Heart left ventricle (tissue), 16 donors: ENCODE data around the gene CYB5D1. TPM values are rescaled to one million over a fixed set of nuclear protein-coding genes. Genes with fewer than 3 reads are reported as not detected.
A peak's percentile ranks its signal among the peaks of the same experiment; 100 is the strongest.

Experiments
- ATAC-seq, 4 donors: fragments of 200-7000 bp; cut with Tn5 transposase; one replicate each; pipeline ENCODE4 v1.9.1; 2020 to 2022; ENCODE audit warnings: moderate library complexity in 4 of 4, mild to moderate bottlenecking in 3 of 4, moderate number of reproducible peaks in 1 of 4
- DNase-seq, 5 donors: peaks; one replicate each; pipeline ENCODE4 v3.0.0-alpha.2; 2020
- H3K27ac ChIP-seq, 12 donors: fragments of 200-600 bp; sonication (generic) in 4 of 12; one replicate each; pipeline versions ENCODE4 v1.5.0 to v1.8.0; 2016 to 2022; ENCODE audit warnings: mild to moderate bottlenecking in 2 of 12
- H3K27me3 ChIP-seq, 9 donors: fragments of 200-600 bp; sonication (generic) in 2 of 9; one replicate each; pipeline versions ENCODE4 v1.5.1 to v1.8.0; 2016 to 2022; ENCODE audit warnings: mild to moderate bottlenecking in 3 of 9
- H3K36me3 ChIP-seq, 9 donors: fragments of 200-600 bp; sonication (generic) in 2 of 9; one replicate each; pipeline versions ENCODE4 v1.5.0 to v1.8.0; 2018 to 2022; ENCODE audit warnings: mild to moderate bottlenecking in 2 of 9
- H3K4me1 ChIP-seq, 12 donors: fragments of 200-600 bp; sonication (generic) in 4 of 12; one replicate each; pipeline versions ENCODE4 v1.5.0 to v1.8.0; 2016 to 2022; ENCODE audit warnings: mild to moderate bottlenecking in 3 of 12
- H3K4me3 ChIP-seq, 12 donors: fragments of 200-600 bp; sonication (generic) in 4 of 12; one replicate each; pipeline versions ENCODE4 v1.5.0 to v1.8.0; 2017 to 2022; ENCODE audit warnings: mild to moderate bottlenecking in 9 of 12, moderate library complexity in 4 of 12
- H3K9me3 ChIP-seq, 12 donors: fragments of 200-600 bp; sonication (generic) in 4 of 12; one replicate each; pipeline versions ENCODE4 v1.5.0 to v1.8.0; 2016 to 2022; ENCODE audit warnings: mild to moderate bottlenecking in 1 of 12
- CTCF ChIP-seq, 12 donors: fragments of 200-600 bp; sonication (generic) in 4 of 12; IDR thresholded peaks; one replicate each; pipeline versions ENCODE4 v1.5.0 to v1.8.0; 2018 to 2022; ENCODE audit warnings: antibody characterized with exemption in 12 of 12, mild to moderate bottlenecking in 5 of 12
- POLR2A ChIP-seq, 2 donors: fragments of 450-650 bp; IDR thresholded peaks; one replicate each; pipeline ENCODE4 v1.6.1; 2017; ENCODE audit warnings: antibody characterized with exemption in 2 of 2, mild to moderate bottlenecking in 2 of 2, moderate library complexity in 2 of 2
- WGBS, 4 donors: extraction: QIAGEN DNeasy Blood & Tissue Kit in 2 of 4; methylation state at CpG; one replicate each; pipeline versions ENCODE4 v1.1.5 to v1.1.7; 2013 to 2018; 5-methylcytosine and 5-hydroxymethylcytosine counted together
- intact Hi-C, 10 donors: fragments of 100-400 bp; cut with DNase I; formaldehyde crosslinking; loops; one replicate each; pipeline versions ENCODE4 v1.11.1 to v1.14.2; 2022
- polyA plus RNA-seq, 2 donors: library from polyadenylated mRNA; stranded (reverse); fragments of 200-250 nt; gene quantifications; one replicate each; pipeline ENCODE4 v1.2.3, GENCODE V29; 2013
- total RNA-seq, 9 donors: library from RNA; depleted of rRNA in 2 of 9; stranded (reverse); fragments of >200 nt in 2 of 9; fragmentation: NEBNext Ultra II Directional in 3 of 9; extraction: Animal tissue kit (Norgen Biotek cat#: 25700) in 3 of 9; gene quantifications; one replicate each; pipeline versions ENCODE4 v1.1.0 to v1.2.4, GENCODE V29; 2016 to 2023
- donor health status: ischemic (EF 13 %, LVEDD 7.1; RV severe dilation, severe dysfunction).
- donor health status: healthy with polysubstance abuse.
- donor health status: DM: no; HTN: yes; CAD: no.
- donor health status: DM: no; HTN: no; CAD: no.
- donor health status: ischemic (EF 25% LVEDD 6.9; RV normal size, moderate dysfunction).
- donor health status: ischemic (EF 25% LVEDD 5.7; RV mildly dilated, moderate dysfunction).
- donor health status: healthy.
- donor health status: DM: yes; HTN: yes; CAD: no.
- donor health status: ischemic (EF 35%, LVEDD 5.7; RV mildly dilated, moderate dysfunction).
- donor health status: nonischemic (EF 11% LVEDD 7.7; RV severe dilation, severe dysfunction).
- donor health status: DM: yes; HTN: yes; CAD: no.
- donor health status: PGD.
- donor health status: ischemic (EF 29% LVEDD 5.4; RV normal size, mild dysfunction).
- donor health status: nonischemic (EF 23%, LVEDD 6.1; RV moderate dilation, normal function).

CYB5D1 gene
- total and polyA plus RNA-seq, 11 donors: 9.3 to 20.4 (median 15.5) TPM

GRCh38 chr17:7888184-7888920 is 30.5 kb downstream of the CYB5D1 start, which contains the start of gene CHD3:
Gene CHD3, plus strand, starts transcription at chr17:7888789. Its CDS starts 212 bp downstream, at chr17:7889001.
- Histone ChIP-seq H3K4me1 (peaks cover 17 to 57% (median 44%) of the 10 kb centered on the region in 12 donors), H3K36me3 (peaks cover 0 to 34% (median 20%) of the 10 kb centered on the region in 9 donors), H3K4me3 (peak within 1 kb of the TSS; percentile 8 to 86 (median 76)), H3K27me3 (no peaks in the 10 kb centered on the region), H3K27ac (peak within 1 kb of the TSS; percentile 72 to 98 (median 91)), H3K9me3 (no peaks in the 10 kb centered on the region)
- DNase-seq (peak in 1 of 5 donors; percentile 40), ATAC-seq (peak; percentile 4 to 71 (median 32))
- WGBS, 4 donors: 28 to 41% (median 33%) methylated on average over 17 to 18 of the region's 18 CpGs
- TF ChIP-seq CTCF (IDR thresholded peaks at IDR 0.05) (no peak), POLR2A (IDR thresholded peaks at IDR 0.05) (no peak)
- intact Hi-C loops: loop anchor here in 4 of 10 donors (2.0 to 5.0 kb wide), 5 partner anchors 26 to 44 kb away; partner anchors contain the start of genes CNTROB (in 2 of the 4), NAA38 (in 1 of the 4) and TRAPPC1 (in 1 of the 4)

- no peaks in the 10 kb centered on the region for H3K27me3 ChIP-seq
- peak overlapping the region in 7 of 12 donors; percentile 23 to 86 (median 78) for H3K4me3 ChIP-seq
- no peaks in the 10 kb centered on the region for H3K9me3 ChIP-seq
- DNase-seq (peak; percentile 96 to 99 (median 99)), ATAC-seq (peak; percentile 85 to 91 (median 89))
- peak; percentile 30 to 65 (median 49) for TF ChIP-seq CTCF (IDR thresholded peaks at IDR 0.05)
- no peak for TF ChIP-seq POLR2A (IDR thresholded peaks at IDR 0.05)
- peak overlapping the region; percentile 72 to 98 (median 91) for H3K27ac ChIP-seq
- intact Hi-C loops: loop anchor here in 4 of 10 donors (2.0 to 5.0 kb wide), 5 partner anchors 25 to 43 kb away; partner anchors contain the start of genes CNTROB (in 2 of the 4), NAA38 (in 1 of the 4) and TRAPPC1 (in 1 of the 4)
- peaks cover 0 to 44% (median 30%) of the 10 kb centered on the region in 9 donors for H3K36me3 ChIP-seq
- H3K4me1 ChIP-seq: peaks cover 17 to 49% (median 43%) of the 10 kb centered on the region in 12 donors
- 18 to 32% (median 24%) methylated on average over 10 to 11 of the region's 11 CpGs for WGBS, 4 donors
Measured at GRCh38 chr17:7889166-7889955, 31.6 kb downstream of the CYB5D1 start.

- Histone ChIP-seq H3K9me3 (no peaks in the 10 kb centered on the region), H3K4me1 (peaks cover 13 to 33% (median 20%) of the 10 kb centered on the region in 12 donors), H3K27me3 (no peaks in the 10 kb centered on the region), H3K36me3 (peaks cover 0 to 83% (median 65%) of the 10 kb centered on the region in 9 donors), H3K27ac (no peak overlapping the region), H3K4me3 (no peak overlapping the region)
- DNase-seq (no peak), ATAC-seq (no peak)
- no peak for TF ChIP-seq POLR2A (IDR thresholded peaks at IDR 0.05)
- no peak for TF ChIP-seq CTCF (IDR thresholded peaks at IDR 0.05)
- WGBS, 4 donors: 92 to 96% (median 94%) methylated on average over 7 to 15 of the region's 15 CpGs
- intact Hi-C loops: loop anchor here in 3 of 10 donors (10.0 kb wide), 1 partner anchor 69 kb away; no protein-coding TSS in a partner anchor
Measured at GRCh38 chr17:7893187-7893880, 35.5 kb downstream of the CYB5D1 start.
